Activated CD8-positive, alpha-beta memory T cell treated with anti-CD3 and anti-CD28 coated beads, Interleukin-2, amount 50 U/mL, for 24 hours (primary cell): ENCODE data around the gene PARP16.
"Not testable (repeated sequence)": the region's sequence is repeated elsewhere in the genome, so short reads cannot be mapped to it uniquely, and the experiment has no call there.

ENCODE experiments used
- DNase-seq: peaks from one replicate; pipeline ENCODE4 v3.0.0-alpha.2; 2020; ENCODE audit errors: extremely low read depth

Gene PARP16

DNA sequence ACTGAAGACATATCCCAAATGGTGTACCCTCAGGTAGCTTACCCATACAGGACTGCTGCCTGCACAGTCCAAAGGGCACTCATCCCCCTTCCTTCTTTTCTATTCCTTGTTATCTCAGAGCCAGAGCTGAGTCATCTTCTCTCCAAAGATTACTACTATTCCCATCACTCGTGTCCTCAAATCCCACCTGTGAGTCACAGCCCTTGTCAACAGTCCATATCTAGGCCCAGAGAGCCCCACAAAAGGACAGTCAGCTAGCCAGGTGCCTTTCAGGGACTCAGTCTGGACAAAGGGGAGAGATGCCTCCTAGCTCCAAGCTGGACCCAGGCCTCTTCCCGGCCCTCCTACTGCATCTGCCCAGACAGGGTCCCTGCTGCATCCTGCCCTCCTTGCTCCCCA, 11.0 kb downstream of the PARP16 start:
- no peak for DNase-seq

DNA sequence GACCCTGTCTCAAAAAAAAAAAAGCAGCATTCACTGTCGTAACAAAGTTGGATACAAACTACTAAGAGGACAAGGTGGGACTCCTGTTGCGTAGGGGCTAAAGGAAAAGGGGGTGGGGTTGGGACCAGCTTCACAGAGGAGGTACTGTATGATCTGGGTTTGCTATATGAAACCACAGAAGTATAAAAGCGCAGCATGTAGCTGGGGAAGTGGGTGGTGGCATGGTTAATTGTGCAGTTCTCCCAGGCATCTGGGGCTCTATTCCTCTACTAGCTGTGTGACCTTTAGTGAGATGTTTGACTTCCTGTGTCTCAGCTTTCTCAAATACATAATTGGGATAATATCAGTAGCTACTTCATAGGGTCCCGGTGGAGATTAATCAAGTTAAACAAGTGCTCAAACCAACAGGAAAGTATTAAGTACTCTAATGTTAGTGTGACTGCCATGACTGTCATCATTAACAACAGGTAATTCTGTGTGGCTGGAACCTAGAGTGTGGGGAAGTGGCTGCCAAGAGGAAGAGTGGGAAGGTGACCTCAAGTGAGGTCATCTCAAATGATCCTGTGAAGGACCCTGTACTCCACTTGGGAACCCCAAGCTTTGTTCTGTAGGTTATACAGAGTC, 11.5 kb downstream of the PARP16 start:
- no peak for DNase-seq

DNA sequence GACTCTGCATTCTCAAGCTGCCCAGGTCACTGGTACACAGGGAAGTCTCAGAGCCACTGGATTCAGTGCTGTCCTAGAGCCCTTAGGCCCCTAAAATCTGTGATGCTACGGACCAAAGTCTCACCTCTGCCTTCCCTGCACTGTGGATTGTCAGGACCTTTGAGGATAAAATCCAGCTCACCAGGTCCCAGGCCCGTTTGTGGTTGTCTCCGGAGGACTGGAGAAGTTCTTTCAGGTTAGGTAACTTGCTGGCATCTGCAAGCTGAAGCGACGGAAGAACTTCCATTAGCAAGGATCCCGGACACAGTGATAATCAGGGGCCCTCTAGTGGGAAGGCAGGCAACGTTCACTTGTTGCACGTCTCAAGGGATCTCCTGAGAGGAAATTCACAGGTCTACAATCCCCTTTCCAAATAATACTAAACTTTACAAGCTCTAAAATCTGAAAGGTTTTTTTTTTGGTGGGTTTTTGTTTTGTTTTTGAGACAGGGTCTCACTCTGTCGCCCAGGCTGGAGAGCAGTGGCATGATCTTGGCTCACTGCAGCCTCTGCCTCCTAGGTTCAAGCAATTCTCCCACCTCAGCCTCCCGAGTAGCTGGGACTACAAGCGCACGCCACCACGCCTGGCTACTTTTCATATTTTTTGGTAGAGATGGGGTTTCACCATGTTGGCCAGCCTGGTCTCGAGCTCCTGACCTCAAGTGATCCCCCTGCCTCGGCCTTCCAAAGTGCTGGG, 15.7 kb downstream of the PARP16 start:
- not testable (repeated sequence) for DNase-seq

DNA sequence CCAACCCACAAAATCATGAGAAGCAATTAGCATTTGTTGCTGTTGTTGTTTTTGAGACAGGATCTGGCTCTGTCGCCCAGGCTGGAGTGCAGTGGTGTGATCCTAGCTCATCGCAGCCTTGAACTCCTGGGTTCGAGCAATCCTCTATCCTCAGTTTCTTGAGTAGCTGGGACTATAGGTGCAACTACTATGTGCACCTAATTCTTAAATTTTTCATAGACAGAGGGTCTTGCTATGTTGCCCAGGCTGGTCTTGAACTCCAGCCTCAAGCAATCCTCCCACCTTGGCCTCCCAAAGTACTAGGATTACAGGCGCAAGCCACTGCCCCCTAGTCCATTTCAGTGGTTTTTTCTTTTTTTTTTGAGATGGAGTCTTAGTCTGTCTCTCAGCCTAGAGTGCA, 18.3 kb downstream of the PARP16 start:
- no peak for DNase-seq

DNA sequence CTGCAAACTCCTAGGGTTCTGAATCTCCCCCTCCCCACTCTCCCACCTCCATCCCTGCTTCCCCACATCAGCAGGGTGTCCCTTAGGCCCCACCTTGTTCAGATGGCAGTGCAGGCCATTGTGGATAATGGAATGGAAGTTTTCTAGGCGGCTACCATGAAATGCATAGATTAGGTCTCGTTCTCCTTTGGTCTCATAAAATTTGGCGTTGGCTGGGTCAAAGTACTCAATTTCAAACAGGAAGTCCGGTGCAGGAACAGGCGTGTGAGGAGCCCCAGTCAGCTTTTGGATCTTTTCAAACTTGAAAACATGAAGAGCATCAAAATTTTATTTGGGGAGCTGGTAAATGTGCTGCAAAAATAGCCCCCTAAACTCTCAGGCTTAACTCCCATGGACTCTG, 20.2 kb downstream of the PARP16 start:
- no peak for DNase-seq

DNA sequence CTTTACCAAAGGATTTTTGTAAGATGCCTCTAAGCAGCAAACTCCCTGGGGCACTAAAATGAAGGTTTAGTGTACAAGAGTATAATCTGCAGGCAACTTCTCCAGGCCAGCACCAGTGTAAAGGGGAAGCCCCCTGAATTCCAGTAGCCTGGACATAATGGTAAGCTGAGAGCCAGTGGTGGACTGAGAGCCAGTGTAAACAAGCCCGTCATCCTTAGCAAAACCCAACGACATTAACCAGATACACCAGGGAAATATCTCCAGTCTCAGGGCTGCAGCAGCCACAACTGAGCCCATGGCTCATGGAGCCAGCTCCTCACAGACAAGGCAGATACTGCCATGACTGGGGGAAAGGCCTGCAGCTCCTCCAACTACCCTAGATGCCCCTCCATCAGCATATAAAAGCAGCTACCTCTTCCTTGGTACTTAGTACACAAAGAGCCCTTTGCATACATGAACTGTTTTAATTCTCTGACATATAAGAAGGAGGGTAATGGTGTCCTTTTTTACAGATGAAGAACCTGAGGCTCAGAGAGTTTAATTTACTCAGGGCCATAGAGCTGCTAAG, 21.7 kb downstream of the PARP16 start:
- DNase-seq = no peak

DNA sequence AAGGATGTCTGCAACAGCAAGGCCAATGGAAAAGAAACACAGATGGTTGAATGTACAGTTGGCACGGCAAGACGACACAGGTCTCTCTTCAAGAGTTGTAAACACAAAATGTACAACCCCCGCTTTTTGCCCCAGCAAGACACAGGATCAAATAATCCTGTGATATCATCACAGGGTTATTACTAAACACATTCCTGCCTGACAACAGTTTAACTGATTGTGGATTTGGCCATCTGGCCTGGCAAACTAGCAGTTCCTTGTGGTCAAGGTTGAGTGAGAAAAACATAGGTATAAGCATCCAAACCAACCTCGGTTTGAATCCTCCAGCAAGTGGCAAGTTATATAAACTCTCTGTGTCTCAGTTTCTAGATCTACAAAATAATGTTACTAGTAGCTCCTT, 23.4 kb downstream of the PARP16 start:
- no peak for DNase-seq

DNA sequence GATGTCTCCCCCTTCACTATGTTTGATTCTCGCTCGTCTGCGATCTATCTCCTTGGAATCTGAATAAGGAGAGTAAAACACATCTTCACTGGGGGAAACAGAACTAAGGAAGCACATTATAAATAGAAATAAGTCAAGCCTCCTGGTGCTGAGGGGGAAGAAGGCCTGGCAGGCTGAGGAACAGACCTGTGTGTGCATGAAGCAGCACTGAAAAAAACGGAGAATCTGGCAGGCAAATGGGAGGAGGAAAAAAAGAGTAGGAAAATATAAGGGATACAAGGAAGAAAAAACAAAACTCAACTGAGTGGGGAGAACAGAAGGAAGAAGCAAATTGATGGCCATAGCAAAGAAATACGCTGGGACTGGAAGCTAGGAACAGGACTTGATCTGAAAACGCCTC, 25.7 kb downstream of the PARP16 start:
- DNase-seq = no peak

DNA sequence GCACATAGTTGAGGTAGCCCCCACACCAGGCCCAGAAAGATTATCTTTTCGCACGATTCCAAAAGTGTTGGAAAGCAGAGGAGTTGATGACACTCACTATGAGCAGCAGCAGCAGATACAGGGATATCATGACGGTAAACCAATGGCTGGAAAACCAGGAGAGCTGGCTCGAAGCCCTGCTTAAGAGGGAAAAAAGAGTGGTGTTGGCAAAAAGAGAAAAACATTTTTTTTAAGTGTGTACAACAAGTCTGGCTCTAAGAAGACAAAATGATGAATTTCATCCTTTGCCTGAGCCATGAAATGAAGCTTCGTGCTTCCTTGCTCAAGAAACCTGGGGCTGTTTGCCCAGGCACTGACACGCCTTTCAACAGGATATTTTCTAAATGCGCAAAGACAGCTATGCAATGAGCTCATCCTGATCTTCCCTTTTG, 27.3 kb downstream of the PARP16 start:
- DNase-seq = no peak

DNA sequence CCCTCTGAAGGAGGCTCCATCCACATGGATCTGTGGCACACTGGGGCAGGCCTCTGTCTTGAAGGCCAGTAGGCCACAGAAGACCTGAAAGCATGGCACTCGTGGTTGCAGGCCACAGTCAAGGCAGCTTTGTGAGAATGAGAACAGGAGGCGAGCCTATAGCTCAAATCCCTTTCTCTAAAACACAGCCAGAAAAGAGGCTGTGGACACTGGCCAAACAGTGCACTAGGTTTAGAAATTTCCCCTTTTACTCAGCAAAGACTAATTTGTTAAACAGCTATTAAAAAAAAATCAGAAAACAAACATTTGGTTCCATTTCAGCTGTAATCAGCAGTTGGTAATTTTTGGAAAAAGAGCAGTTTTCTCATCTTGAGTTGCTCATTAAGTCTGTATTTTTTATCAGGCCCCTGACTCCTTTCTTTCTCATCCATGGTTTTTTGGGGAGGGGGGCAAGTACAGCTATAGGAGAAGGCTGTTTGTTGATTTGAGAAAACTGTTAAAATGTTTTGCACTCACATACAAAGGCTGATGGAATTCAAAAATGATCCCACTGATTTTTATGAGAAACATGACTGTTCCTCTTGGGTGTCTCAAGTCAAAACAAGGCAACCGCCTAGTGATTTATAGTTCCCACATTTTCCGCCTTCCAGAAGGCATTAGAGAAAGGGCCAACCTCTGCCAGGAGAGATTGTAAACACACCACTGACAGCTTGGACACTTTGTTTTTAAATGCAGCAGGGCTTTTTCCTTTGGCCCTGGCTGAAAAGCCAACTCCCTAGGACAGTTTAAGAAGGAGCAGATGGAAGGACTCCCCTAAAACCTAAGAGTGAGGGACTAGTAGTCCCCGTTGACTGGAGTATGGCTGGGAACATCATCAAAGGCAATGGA, 28.1 kb downstream of the PARP16 start:
- no peak for DNase-seq

DNA sequence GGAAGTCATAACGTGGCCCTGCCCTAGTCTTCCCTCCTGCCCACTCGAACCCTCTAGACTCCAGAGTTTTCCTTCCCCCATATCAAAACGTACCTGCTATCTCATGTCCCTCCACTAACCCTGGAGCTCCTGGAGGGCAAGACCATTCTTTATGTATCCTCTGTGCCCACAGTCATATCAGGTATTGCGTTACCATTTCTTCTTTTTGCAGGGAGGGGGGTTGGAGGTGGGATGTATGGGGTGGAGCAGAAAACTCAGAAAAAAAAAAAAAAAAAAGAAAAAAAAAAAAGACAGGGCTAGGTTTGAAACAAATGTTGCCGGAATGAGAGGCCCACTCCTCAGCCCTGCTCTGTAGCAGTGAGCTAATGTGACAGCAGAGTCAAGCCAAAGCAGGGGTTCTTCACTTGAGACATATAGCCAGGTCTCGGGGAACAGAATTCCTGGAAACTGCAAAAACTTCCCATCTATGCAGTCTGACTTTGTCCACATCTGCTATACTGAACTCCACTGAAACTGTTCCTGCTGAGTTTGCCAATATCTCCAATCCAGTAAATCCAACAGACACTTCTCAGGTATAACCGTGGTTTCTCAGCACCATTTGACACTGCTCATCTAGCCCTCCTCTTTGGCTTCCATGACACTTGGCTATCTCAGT, 31.1 kb downstream of the PARP16 start:
- DNase-seq = no peak

DNA sequence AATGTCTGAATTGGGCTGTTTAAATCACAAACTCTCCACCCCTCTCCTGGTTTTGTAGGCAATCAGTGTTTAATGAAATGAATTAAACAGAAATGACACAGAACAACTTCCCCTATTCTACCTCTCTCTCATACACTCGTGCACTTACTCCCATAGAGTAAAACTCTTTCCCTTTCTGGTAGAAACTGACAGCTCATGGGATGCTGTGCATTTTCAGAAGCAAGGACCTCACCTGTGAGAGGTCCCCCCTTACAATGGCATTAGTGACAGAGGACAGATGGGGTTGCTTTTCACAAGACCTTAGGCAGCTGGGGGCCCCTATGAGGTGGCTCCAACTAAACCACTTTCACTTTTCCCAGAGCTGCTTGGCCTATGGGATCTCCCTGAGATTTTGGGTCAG, 31.9 kb downstream of the PARP16 start:
- DNase-seq = no peak

DNA sequence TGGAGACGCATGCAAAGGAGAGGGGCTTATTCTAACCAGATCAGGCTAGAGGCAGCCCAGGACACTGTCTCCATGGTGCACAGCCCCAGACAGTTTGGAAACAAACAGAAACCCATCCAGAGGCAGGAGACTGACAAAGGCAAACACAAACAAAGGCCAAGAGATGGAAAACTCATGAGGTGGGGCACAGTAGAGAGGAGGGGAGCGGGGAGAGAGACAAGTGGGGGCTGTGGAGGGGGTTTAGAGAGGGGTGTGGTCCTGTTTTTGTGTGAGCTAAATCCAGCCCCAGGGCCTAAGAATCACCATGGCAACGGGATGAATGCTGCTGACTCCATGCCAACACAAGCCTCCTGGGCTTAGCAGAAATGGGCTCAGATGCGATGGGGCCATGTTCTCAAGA, 32.3 kb downstream of the PARP16 start:
- no peak for DNase-seq

DNA sequence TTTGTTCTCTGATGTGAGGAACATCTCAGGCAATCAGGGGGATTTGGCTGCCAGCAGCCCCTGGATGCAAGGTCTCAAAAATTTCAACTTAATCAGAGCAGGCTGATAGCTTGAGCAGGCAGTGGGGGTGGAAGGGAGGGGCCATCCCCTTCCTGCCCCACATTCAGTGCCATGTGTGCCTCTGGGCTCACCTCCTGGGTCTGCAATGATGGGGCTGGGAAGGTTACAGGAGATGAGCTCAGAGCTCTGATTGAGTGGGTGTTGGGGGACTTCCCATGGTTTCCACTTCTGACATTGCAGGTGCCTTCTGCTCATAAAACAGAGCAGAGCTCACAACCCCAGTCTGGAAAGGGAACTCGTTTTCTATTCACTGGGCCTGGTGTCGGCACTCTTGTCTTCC, 37.0 kb downstream of the PARP16 start:
- peak; percentile 39 for DNase-seq

DNA sequence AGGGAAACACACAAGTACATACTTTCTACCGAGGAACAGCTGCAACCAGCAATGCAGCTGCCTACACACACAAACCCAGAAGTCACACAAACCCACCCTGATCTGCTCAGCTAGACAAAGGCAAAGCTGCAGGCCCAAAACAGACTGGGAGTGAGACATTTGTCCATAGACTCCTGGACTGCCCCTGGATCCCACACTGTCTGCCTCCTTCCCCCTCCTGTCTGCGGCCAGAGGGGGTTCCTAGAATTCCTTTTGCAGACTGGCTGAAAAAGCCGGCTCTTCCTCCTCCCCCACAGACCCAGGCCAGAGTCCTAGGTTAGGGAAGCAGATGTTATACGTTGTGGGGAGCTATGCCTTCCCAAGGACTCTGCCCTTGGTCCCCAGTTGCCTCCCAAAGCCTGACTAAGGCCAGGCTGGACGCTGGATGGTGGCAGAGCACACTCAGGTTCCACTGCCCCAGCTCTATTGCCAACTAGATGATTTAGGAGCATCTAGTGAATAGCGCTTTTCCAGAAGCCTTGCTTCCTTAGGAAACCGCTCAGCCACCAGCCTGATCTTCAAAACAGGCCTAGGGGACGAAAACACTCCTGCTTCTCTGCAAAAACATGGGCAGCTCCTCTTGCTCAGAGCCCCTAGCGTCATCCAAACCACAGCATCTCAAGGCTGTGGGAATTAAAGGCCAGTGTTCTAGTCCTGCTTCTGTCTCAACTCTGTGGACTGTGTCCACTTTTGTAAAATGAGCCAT, 38.0 kb downstream of the PARP16 start:
- DNase-seq = no peak

DNA sequence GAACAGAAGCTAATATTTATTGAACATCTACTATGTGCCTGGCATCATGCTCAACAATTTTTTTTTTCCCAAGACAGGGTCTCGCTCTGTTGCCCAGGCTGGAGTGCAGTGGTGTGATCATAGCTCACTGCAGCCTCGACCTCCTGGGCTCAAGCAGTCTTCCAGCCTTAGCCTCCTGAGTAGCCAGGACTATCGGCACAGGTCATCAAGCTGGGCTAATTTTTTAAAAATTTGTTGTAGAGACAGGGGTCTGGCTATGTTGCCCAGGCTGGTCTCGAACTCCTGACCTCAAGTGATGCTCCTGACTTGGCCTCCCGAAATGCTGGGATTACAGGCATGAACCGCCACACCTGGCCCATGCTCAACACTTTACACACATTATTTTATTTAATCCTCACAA, 39.7 kb downstream of the PARP16 start:
- no peak for DNase-seq

DNA sequence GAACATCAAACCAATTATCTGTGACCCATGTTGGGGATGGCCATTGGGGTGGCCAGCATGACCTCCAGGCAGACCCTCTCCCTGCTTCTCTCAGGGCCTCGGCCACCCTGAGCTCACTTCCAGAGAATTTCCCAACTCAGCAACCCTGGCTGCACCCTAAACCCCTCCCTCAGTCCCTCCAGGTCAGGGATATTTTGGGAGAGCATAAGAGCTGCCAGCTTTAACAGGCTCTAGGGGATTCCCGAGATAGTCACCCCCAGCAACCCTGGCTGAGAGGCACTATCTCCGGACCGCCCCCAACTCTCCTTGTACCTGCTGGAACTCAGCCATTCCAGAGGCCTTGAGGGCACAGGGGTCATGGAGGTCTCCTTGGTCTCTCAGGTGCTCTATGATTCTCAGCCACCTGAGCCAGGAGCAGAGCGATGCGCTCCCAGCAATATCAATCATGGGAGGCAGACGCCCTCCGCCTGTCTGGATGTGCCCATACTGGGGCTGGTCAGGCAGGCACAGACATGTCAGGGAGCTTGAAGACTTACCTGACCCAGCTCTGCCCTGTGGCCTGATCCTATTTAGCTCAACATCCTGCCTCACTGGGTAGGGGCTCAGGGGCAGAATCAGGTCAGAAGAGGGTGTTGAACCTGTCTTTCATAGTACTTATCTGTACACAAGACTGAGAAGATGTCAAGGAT, 40.5 kb downstream of the PARP16 start:
- DNase-seq = no peak

DNA sequence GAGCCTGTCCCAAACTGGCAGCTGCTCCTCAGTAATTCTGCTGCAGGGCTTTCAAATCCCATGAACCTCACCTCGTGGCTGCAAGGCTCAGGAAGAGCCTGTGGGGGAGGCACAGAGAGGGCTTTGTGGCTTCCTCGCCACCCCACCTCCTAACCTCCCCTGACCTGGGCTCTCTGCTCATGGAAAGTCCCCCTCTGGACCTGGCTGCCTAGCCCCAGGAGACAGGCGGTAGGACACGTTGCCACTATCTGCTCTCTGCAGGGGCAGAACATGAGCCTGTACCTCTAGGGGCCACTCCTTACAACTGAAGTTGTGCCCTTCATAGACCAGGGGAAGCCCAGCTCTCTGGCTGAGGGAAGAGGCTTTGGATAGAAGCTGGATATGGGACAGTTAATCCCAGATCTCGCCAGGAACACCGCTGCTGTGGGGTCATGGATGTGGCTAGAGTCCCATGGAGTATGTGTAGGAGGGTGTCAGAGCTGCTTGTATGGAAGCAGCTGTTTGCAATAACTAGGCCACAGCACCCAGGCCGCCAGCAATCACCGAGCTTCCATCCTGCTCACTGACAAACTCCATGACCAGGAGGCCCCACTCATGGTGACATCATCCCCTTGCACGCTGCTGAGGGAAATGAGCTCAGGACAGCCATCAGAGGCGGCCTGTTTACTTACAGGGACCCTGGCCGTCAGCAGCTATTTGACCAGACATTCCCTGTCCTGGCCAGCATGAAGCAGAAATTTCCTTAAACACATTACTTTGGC, 41.4 kb downstream of the PARP16 start:
- no peak for DNase-seq

DNA sequence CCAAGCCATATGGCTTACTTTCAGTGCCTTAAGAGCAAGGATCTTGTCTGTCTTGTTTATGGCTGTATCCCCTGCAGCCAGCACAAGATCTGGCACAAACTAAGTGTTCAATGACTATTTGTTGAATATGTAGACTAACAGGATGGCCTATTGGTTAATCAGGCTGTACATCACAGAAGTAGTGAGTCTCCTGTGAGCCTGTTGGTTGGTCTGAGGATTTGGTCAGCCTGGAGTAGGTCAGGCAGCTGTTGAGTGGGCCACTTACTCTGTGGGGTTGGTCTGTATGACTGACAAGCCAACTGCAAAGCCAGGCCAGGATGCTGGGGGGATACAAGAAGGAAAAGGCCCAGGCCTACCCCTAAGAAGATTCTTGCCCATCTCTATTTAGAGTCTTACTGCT, 42.0 kb downstream of the PARP16 start:
- no peak for DNase-seq

DNA sequence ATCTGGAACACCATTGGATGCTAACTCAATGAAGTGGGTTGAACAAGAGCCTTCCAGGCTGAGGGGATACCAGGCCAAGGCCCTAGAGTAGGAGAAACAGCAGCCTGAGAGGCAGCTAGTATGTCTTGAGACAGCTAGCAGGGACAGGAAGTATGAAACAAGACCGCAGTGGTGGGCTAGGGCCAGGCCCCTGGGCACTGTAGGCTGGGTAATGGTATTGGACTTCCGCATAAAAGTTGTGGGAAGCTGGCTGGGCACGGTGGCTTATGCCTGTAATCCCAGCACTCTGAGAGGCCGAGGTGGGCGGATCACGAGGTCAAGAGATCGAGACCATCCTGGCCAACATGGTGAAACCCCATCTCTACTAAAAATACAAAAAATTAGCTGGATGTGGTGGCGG, 50.2 kb downstream of the PARP16 start:
- DNase-seq = not testable (repeated sequence)
